Left ventricle myocardium inferior (tissue), 1 donor: Measurements from ENCODE around the gene NCKAP5. TPM values are rescaled to one million over a fixed set of nuclear protein-coding genes. Genes with fewer than 3 reads are reported as not detected.
"Not testable (repeated sequence)": the region's sequence is repeated elsewhere in the genome, so short reads cannot be mapped to it uniquely, and the experiment has no call there.

Source experiments
- DNase-seq: peaks from one replicate; pipeline ENCODE4 v3.0.0-alpha.2; 2020
- H3K27ac ChIP-seq: fragments of 200-600 bp; replicated peaks from 2 replicates; pipeline ENCODE4 v1.8.0; 2021
- H3K27me3 ChIP-seq: fragments of 200-600 bp; 2 replicates; pipeline ENCODE4 v1.8.0; 2021; ENCODE audit warnings: low read depth
- H3K36me3 ChIP-seq: fragments of 200-600 bp; 2 replicates; pipeline ENCODE4 v1.8.0; 2021
- H3K4me1 ChIP-seq: fragments of 200-600 bp; 2 replicates; pipeline ENCODE4 v1.8.0; 2021
- H3K4me3 ChIP-seq: fragments of 200-600 bp; 2 replicates; pipeline ENCODE4 v1.8.0; 2021; ENCODE audit warnings: mild to moderate bottlenecking, moderate library complexity
- H3K9me3 ChIP-seq: fragments of 200-600 bp; replicated peaks from 2 replicates; pipeline ENCODE4 v1.8.0; 2021
- CTCF ChIP-seq: fragments of 200-600 bp; IDR thresholded peaks from 2 replicates; pipeline ENCODE4 v1.8.0; 2021; ENCODE audit warnings: antibody characterized with exemption, mild to moderate bottlenecking, borderline replicate concordance
- intact Hi-C: fragments of 100-400 bp; cut with micrococcal nuclease; formaldehyde crosslinking; loops from one replicate; pipeline ENCODE4 v1.11.0; 2022
- total RNA-seq: library from RNA; stranded (reverse); fragmentation: NEBNext Ultra II Directional; extraction: Animal tissue kit (Norgen Biotek cat#: 25700); gene quantifications from one replicate; pipeline ENCODE4 v1.2.1, GENCODE V29; 2021
- donor health status: DM: no; HTN: yes; CAD: no; lungs with severe emphysema.

NCKAP5 gene
- total RNA-seq, 1 donor from 2014 or later: 6.0 TPM

- Histone ChIP-seq H3K4me1 (no peaks in the 10 kb centered on the region), H3K27me3 (no peaks in the 10 kb centered on the region), H3K27ac (no peak overlapping the region), H3K4me3 (no peak overlapping the region), H3K9me3 (no peaks in the 10 kb centered on the region), H3K36me3 (no peaks in the 10 kb centered on the region)
- no peak for DNase-seq
- intact Hi-C loops: no loop called here
- TF ChIP-seq CTCF: no peak
Observed at GRCh38 chr2:132814651-132815050, 753.6 kb downstream of the NCKAP5 start.

- H3K4me1 ChIP-seq: no peaks in the 10 kb centered on the region
- no peak overlapping the region for H3K4me3 ChIP-seq
- no peaks in the 10 kb centered on the region for H3K36me3 ChIP-seq
- no peak for DNase-seq
- intact Hi-C loops: no loop called here
- no peak for TF ChIP-seq CTCF
- H3K27ac ChIP-seq: no peak overlapping the region
- H3K27me3 ChIP-seq: no peaks in the 10 kb centered on the region
- no peaks in the 10 kb centered on the region for H3K9me3 ChIP-seq
Observed at GRCh38 chr2:132813422-132813821, 754.8 kb downstream of the NCKAP5 start.

DNA sequence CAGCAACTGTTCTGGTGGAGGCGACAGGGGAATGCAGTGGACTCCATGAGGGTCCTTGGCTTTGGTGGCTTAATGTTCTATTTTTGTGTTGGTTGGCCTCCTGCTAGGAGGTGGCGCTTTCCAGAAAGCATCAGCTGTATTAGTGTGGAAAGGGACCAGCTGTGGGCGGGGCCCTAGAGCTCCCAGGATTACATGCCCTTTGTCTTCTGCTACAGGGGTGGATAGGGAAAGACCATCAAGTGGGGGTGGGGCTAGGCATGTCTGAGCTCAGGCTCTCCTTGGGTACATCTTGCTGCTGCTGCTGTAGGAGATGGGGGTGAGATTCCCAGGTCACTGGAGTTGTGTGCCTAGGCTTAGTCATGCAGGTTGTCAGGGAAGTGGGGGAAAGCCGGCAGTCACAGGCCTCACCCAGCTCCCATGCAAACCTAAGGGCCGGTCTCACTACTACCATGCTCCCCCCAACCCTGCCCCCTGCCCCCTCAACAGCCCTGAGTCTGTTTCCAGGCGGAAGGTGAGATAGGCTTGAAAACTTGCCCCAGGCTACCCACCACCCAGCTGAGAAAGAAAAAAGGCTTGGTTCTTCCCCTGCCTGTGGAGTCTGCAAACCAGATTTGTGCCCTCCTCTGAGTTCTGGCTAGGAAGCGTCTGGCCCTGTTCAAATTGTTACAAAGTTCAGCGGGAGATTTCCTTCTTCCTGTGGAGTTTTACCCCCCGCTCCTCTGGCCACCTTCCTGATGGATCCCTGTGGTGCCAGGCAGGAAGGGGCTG, 756.9 kb downstream of the NCKAP5 start:
- Histone ChIP-seq H3K36me3 (no peaks in the 10 kb centered on the region), H3K4me3 (no peak overlapping the region), H3K4me1 (no peaks in the 10 kb centered on the region), H3K27me3 (no peaks in the 10 kb centered on the region), H3K9me3 (no peaks in the 10 kb centered on the region), H3K27ac (no peak overlapping the region)
- intact Hi-C loops: no loop called here
- no peak for DNase-seq
- TF ChIP-seq CTCF: no peak

- H3K27ac ChIP-seq, H3K27me3 ChIP-seq, intact Hi-C loops, H3K4me3 ChIP-seq, H3K9me3 ChIP-seq, DNase-seq, H3K36me3 ChIP-seq, H3K4me1 ChIP-seq: not testable (repeated sequence)
Observed at GRCh38 chr2:132809962-132810361, 758.3 kb downstream of the NCKAP5 start.

GRCh38 chr2:132804051-132804450, 764.2 kb downstream of the NCKAP5 start:
- no peak for DNase-seq

More at GRCh38 chr2:132804051-132804450, 764.2 kb downstream of the NCKAP5 start:
- no peaks in the 10 kb centered on the region for H3K27me3 ChIP-seq
- no peak overlapping the region for H3K4me3 ChIP-seq
- H3K36me3 ChIP-seq: no peaks in the 10 kb centered on the region
- peaks cover 6% of the 10 kb centered on the region for H3K4me1 ChIP-seq
- no peak for TF ChIP-seq CTCF
- intact Hi-C loops: no loop called here
- H3K9me3 ChIP-seq: peaks cover 3% of the 10 kb centered on the region
- H3K27ac ChIP-seq: no peak overlapping the region
